HEK293T (cell line): ENCODE measurements around the gene TPP2.

Source experiments
- CTCF ChIA-PET: fragments of 350-600 bp; formaldehyde crosslinking; extraction: SDS; loops from one replicate; lab custom pipeline; 2021; ENCODE audit warnings: antibody characterized with exemption, inconsistent platforms; lab: Yijun Ruan, JAX
- POLR2A ChIA-PET: fragments of 350-600 bp; formaldehyde crosslinking; extraction: SDS; loops from one replicate; lab custom pipeline; 2020; ENCODE audit warnings: antibody characterized with exemption, inconsistent platforms; lab: Yijun Ruan, JAX
- DNase-seq: peaks from one replicate; pipeline ENCODE4 v3.0.0; 2012; ENCODE audit warnings: mixed read lengths; ENCODE audit errors: extremely low spot score
- BHLHE40 ChIP-seq: fragments of 450-650 bp; IDR thresholded peaks from 2 replicates; pipeline ENCODE4 v1.6.1; 2016; ENCODE audit warnings: mild to moderate bottlenecking, moderate library complexity, borderline replicate concordance
- ELF4 ChIP-seq: fragments of 450-650 bp; IDR thresholded peaks from 2 replicates; pipeline ENCODE4 v1.6.1; 2017; ENCODE audit warnings: antibody characterized with exemption
- FOXM1 ChIP-seq: fragments of 450-650 bp; IDR thresholded peaks from 2 replicates; pipeline ENCODE4 v1.6.1; 2017; ENCODE audit warnings: mild to moderate bottlenecking, borderline replicate concordance
- L3MBTL2 ChIP-seq: fragments of 450-650 bp; conservative IDR thresholded peaks from 2 replicates; pipeline ENCODE4 v1.6.1; 2016; ENCODE audit warnings: mild to moderate bottlenecking
- PKNOX1 ChIP-seq: fragments of 450-650 bp; IDR thresholded peaks from 2 replicates; pipeline ENCODE4 v1.6.1; 2016
- SP1 ChIP-seq: fragments of 450-650 bp; IDR thresholded peaks from 2 replicates; pipeline ENCODE4 v1.6.1; 2017
- ZNF384 ChIP-seq: fragments of 450-650 bp; IDR thresholded peaks from 2 replicates; pipeline ENCODE4 v1.6.1; 2016

Gene TPP2

GRCh38 chr13:102726430-102726829 is 129.6 kb downstream of the TPP2 start:
- CTCF ChIA-PET: no interaction called here

More at GRCh38 chr13:102726430-102726829, 129.6 kb downstream of the TPP2 start:
- DNase-seq: no peak
- TF ChIP-seq ELF4 (no peak), L3MBTL2 (no peak), SP1 (no peak), PKNOX1 (no peak), FOXM1 (no peak), BHLHE40 (no peak), ZNF384 (no peak)
- POLR2A ChIA-PET: no interaction called here
